ENCODE measurements around the gene PRSS56.
"Not testable (repeated sequence)": the region's sequence is repeated elsewhere in the genome, so short reads cannot be mapped to it uniquely, and the experiment has no call there.

The PRSS56 gene

GRCh38 chr2:232526372-232526941 lies 6.3 kb downstream of the PRSS56 start:
- no peak for FAIRE-seq

- FAIRE-seq: no peak
These were observed 7.8 kb downstream of the PRSS56 start for GRCh38 chr2:232527905-232528470.

- FAIRE-seq: no peak
These were observed 8.7 kb downstream of the PRSS56 start for GRCh38 chr2:232528746-232529460.

- no peak for FAIRE-seq
These were observed 9.8 kb downstream of the PRSS56 start for GRCh38 chr2:232529806-232530547.

- no peak for FAIRE-seq
These were observed 10.6 kb downstream of the PRSS56 start for GRCh38 chr2:232530626-232531260.

GRCh38 chr2:232532419-232532818 lies 12.2 kb downstream of the PRSS56 start:
- FAIRE-seq: no peak

GRCh38 chr2:232532821-232533220 lies 12.6 kb downstream of the PRSS56 start:
- not testable (repeated sequence) for FAIRE-seq

- no peak for FAIRE-seq
These were observed 13.9 kb downstream of the PRSS56 start for GRCh38 chr2:232533944-232534710.

GRCh38 chr2:232534940-232535651 lies 14.9 kb downstream of the PRSS56 start:
- FAIRE-seq: no peak

GRCh38 chr2:232535761-232536530 lies 15.8 kb downstream of the PRSS56 start:
- FAIRE-seq: no peak

GRCh38 chr2:232537079-232537478 lies 16.9 kb downstream of the PRSS56 start:
- FAIRE-seq: no peak

- FAIRE-seq: no peak
These were observed 17.3 kb downstream of the PRSS56 start for GRCh38 chr2:232537499-232537898.

- no peak for FAIRE-seq
These were observed 18.5 kb downstream of the PRSS56 start for GRCh38 chr2:232538671-232539070.

- no peak for FAIRE-seq
These were observed 19.4 kb downstream of the PRSS56 start, which contains the start of gene CHRNG for GRCh38 chr2:232539298-232540231. Gene CHRNG (plus strand): TSS chr2:232539692. CDS start chr2:232539748, 56 bp downstream.

GRCh38 chr2:232540441-232541041 lies 20.4 kb downstream of the PRSS56 start:
- no peak for FAIRE-seq

- no peak for FAIRE-seq
These were observed 21.2 kb downstream of the PRSS56 start for GRCh38 chr2:232541195-232541960.

GRCh38 chr2:232541961-232542714 lies 21.9 kb downstream of the PRSS56 start:
- no peak for FAIRE-seq

All from colon (tissue), 2 donors.